ENCODE results near the gene TSPEAR.
"Not testable (repeated sequence)": the region's sequence is repeated elsewhere in the genome, so short reads cannot be mapped to it uniquely, and the experiment has no call there.

The TSPEAR gene

DNA sequence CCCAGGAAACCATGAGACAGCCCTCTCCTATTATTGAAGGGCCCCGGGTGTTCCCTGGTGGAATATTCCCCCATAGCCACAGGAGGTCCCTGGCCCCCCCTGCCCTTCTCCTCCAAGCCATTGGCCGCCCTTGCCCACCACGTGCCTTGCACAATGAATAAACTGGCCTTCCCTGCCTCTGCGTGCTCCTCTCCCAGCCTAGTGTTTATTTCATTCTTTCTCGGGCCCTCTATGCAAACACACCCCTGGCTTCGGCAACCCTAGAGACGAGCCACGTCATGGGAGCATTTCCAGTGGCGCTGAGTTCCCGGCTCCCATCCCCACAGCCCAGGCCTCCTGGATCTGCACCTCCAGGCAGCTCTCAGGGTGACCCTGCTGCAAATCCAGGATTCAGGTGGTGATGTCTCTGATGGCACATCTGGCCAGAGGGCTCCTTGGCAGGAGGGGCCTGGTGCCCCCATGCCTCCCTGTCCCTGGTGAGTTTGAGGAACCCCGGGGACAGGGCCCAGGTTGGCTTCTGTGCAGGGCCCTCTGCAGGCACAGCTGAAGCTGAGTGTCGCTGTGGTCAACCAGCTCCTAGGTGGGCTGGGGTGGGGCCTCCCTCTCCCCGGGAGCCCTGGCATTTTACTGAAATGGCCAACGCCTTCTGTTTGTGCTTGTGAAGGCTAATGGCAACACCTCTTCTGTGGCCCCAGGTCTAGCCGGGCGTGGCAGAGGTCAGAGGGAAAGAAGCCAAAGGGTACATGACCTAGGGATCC, 8.2 kb downstream of the TSPEAR start:
- DNase-seq (ENCODE audit: low read depth in 2 of 2), result no peak

DNA sequence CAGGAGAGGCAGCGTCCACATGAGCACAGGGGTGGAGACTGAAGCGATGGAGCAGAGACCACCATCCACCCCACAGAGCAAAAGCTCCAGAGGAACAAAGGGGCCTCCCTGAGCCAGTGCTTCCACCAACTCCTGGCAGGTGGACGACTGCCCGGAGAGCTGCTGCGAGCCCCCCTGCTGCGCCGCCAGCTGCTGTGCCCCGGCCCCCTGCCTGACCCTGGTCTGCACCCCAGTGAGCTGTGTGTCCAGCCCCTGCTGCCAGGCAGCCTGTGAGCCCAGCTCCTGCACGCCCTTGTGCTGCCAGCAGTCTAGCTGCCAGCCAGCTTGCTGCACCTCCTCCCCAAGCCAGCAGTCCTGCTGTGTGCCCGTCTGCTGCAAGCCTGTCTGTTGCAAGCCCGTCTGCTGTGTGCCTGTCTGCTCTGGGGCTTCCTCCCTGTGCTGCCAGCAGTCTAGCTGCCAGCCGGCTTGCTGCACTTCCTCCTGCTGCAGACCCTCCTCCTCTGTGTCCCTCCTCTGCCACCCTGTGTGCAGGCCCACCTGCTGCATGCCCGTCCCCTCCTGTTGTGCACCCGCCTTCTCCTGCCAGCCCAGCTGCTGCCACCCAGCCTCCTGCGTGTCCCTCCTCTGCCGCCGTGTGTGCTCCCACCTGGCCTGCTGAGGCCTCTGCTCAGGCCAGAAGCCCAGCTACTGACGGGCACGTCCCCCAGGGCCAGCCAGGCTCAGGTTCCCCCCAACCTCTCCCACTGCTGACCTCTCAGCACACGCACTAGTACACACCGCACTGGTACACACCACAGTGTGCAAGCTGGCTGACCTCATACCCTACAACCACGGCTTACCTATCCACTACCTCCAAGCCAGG, 9.0 kb downstream of the TSPEAR start:
- DNase-seq (ENCODE audit: low read depth in 2 of 2), result no peak

DNA sequence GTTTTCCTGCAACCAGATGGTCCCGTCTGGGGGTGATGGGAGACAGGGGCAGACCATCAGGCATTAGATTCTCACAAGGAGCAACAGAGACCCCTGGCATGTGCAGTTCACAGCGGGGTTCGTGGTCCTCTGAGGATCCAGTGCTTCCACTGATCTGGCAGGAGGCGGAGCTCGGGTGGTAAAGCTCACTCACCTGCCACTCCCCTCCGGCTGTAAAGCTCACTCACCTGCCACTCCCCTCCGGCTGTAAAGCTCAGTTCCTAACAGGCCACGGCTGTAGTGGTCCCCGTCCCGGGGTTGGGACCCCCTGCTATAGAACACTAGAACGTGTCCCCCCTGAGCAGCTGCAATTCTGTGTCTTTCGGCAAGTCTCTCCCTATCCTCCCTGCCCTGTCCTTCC, 9.8 kb downstream of the TSPEAR start:
- no peak for DNase-seq (ENCODE audit: low read depth in 2 of 2)

DNA sequence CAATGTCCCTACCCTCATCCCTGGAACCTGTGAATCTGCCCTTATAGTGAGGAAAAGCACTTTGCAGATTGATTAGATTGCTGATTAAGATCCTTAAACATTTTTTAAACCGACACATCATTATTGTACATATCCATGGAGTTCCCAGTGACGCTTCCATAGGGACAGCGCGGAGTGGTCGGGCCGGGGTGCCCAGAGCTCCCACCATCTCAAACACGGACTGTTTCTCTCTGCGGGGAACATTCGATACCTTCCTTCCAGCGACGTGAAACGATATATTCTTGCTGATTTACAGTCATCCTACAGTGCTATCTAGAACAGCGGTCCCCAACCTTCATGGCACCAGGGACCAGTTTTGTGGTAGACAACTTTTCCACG, 10.4 kb downstream of the TSPEAR start:
- DNase-seq (ENCODE audit: low read depth in 2 of 2), result no peak

DNA sequence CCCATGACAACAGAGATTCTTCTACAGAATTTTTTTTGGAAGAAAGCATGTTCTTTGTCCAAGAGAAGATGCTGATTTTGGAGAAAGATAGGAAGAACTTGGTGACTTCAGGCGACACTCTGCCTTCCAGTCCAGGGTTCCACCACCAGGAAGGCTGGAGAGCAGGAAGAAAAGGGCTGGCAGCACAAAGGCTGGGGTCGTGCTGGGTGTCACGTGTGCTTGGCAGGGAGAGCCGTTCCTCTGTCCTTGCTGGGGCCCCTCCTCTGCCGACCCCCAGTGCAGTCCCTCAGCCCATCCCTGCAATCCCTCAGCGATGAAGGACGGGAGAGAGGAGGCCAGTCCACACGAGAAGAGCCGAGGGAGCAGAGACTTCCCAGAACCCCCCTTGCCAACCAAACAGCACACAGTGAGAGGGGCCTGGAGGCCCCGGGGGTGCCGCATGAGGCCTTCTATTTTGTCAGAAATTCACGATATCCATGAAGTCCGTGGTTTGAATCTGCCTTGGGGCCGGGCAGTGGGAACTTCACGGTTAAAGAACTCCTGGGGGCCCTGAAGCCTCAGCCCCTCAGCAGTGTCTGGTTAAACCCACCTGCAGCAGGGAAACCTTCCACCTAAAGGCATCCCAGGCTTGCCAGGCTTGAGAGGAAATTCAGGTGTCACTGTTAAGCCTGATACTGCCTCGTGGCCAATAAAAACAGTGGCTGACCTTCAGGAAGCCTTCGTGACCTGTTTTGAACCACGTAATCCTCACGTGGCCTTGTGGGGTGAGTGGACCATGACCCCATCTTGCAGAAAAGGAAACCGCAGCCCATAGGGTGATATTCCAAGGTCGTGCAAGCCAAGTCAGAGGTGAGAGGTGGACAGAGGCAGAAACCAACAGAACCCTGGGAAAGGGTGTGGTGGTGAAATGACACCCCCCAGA, 11.0 kb downstream of the TSPEAR start:
- DNase-seq (ENCODE audit: low read depth in 2 of 2), result no peak

DNA sequence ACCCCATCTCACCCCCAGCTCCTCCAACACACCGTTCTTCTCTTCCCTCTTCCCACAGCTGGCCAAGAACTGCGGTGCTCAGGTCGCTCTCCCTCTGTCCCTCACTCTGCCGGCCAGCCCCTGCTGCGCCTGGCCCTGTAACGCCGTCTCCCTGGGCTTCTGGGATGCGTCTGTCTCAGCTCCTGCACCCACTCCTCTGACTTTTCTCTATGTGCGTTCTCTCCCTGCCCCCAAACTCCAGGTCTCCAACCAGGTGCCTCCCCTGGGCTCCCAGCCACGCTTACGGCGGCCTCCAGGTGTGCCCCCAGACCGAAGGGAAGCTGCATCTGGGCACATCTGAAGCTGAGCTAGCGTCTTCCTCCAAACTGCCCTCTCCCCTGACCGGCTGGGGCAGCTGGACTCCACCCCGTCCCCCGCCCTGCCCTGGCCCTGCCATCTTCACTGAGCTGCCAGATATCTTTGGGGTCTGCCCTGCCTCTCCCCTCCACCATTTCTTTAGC, 11.8 kb downstream of the TSPEAR start:
- no peak for DNase-seq (ENCODE audit: low read depth in 2 of 2)

DNA sequence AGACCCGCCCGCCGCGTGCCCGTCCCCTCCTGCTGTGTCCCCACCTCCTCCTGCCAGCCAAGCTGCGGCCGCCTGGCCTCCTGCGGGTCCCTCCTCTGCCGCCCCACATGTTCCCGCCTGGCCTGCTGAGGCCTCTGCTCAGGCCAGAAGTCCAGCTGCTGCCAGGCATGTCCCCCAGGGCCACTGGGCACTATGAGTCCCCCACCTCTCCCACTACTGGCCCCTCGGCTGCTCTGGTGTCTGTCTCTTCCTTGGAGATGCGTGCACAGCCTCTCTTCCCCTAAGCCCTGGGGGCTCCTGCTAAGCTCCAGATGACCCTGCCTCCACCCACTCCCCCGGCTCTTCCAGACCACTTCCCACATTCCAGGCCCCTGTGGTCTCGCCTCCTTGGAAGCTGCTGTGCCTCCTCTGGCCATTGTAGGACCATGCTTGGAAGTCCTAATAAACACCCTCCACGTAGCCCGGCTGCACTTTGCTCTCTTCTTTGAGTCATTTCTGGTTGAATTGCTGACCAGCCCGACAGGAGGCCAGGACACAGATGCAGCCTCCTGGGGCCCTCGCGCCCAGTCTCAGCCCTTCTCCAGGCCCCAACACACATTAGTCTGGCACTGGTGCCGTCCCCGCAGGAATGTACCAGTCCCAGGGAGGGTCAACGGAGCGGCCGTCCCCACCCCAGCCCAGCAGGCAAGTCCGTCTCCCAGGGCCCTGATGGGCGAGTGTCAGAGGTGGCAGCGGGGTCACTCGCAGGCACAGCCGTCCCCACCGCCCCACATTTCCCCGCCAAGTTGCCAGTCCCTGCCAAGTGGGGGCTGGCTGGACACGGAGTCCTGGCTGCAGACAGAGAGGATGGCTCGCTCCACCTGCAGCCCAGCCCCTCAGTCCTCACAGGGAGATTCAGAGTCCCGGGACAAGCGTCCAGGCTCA, 13.3 kb downstream of the TSPEAR start:
- DNase-seq (ENCODE audit: low read depth in 2 of 2), result no peak

DNA sequence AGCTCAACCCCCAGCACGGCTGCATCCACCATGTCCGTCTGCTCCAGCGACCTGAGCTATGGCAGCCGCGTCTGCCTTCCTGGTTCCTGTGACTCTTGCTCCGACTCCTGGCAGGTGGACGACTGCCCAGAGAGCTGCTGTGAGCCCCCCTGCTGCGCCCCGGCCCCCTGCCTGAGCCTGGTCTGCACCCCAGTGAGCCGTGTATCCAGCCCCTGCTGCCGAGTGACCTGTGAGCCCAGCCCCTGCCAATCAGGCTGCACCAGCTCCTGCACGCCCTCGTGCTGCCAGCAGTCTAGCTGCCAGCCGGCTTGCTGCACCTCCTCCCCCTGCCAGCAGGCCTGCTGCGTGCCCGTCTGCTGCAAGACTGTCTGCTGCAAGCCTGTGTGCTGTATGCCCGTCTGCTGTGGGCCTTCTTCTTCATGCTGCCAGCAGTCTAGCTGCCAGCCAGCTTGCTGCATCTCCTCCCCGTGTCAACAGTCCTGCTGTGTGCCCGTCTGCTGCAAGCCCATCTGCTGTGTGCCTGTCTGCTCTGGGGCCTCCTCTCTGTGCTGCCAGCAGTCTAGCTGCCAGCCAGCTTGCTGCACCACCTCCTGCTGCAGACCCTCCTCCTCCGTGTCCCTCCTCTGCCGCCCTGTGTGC, 14.1 kb downstream of the TSPEAR start, which contains the start of gene KRTAP10-12:
Gene KRTAP10-12 (plus strand): TSS at position 1 of the 639 bp plus-strand sequence. CDS start 30 bp downstream, at position 31.
- DNase-seq (ENCODE audit: low read depth in 2 of 2), result not testable (repeated sequence)

DNA sequence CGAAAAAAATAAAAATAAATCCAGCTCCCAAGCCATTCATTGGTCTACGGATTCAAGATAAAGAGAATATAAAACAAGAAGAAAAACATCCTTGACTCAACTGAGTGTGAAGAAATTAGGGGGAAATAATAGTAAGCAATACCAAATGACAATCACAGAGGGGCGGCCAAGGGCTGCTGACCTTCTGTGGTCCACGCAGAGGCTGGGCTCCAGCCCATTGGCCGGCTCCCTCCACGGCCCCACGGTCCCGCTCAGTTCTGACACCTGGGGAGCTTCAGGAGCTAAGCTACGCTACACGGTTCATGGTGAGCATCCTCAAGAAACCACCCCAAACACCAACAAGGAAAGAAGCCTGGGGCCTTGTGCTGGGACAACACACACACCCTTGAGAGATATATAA, 14.8 kb downstream of the TSPEAR start:
- DNase-seq (ENCODE audit: low read depth in 2 of 2), result no peak

DNA sequence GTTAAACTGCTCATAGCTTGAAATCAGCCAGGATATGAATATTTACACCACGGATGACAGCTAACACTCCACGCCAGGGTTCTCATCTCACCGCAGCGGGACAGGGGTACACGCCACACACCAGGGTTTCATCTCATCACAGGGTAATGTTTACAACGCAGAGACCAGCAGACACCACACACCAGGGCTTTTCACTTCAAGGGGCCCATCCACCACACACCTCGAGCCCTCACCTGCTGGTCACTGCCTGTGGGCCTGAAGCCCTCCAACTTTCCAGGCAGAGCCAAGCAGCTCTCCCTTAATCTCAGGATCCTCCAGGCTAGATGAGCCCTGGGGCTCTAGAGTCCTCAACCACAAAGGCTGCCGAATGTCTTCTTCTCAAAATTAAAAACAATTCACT, 15.7 kb downstream of the TSPEAR start:
- DNase-seq (ENCODE audit: low read depth in 2 of 2), result no peak

DNA sequence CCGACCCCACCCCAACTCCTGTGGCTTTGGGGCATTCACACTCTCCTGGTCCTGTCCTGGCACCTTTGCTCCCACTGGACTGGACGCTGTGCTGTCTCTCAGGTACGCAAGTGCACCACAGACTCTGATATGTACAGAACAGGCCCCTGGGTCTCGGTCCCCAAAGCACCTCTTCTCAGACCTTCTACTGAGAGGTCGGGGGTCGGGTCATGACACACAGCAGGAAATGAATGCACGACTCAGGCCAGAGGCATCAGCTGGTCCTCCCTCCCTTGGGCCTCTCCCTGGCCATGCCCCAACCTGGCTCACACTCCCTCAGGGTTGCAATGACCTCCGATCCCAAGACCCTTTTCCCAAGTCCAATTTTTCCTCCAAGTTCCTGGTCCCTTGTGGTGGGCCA, 16.2 kb downstream of the TSPEAR start:
- DNase-seq (ENCODE audit: low read depth in 2 of 2), result no peak

DNA sequence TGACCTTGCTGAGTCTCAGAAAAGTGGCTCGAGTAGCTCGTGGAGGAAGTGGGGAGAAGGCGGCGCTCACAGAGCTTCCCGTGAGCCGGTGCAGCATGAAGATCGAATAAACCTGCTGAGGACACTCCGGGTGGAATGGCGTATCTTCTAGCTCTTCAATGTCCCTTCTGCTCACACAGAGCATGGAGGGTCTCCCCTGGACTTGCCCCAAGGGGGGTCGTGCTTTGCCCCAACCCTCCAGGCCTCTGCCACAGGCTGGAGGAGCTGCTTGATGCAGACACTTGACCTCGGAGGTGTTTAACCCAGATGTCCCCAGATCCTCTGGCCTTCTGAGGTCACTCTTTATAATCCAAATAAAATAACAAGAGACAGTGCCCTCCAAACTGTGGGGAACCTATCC, 16.6 kb downstream of the TSPEAR start:
- DNase-seq (ENCODE audit: low read depth in 2 of 2), result no peak

DNA sequence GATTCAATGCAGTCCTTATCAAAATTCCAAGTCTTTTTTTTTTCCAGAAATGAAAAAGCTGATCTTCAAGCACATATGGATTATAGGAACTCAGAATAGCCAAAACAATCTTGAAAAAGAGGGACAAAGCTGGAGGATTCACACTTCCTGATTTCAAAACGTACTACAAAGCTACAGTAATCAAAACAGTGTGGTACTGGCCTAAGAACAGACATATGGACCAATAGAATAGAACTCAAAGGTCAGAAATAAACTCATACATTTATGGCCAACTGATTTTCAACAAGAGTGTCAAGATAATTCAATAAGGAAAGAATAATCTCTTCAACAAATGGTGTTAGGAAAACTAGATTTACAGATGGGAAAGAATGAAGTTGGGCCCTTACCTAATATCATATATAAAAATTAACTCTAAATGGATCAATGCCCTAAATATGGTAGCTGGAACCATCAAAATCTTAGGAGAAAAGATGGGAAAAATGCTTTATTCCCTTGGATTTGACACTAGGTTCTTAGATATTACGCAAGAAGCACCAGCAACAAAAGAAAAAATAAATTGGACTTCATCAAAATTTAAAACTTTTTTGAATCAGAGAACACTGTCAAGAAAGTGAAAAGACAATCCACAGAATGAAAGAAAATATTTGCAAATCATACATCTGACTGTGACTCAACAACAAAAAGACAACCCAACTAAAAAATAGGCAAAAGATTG, 18.4 kb downstream of the TSPEAR start:
- no peak for DNase-seq (ENCODE audit: low read depth in 2 of 2)

DNA sequence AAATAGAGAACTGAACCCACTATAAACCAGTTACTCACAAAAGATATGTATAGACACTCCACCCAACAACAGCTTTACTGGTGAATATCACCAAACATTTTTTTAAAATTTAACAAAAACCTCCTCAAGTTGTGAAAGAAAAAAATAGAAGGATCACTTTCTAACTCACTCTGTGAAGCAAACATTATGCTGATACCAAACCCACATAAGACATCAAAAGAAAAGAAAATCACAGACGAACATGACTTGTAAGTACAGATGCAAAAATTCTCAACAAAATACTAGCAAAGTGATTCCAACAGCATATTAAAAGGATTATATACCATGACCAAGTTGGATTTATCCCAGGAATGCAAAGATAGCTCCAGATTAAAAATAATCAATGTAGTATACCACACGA, 19.7 kb downstream of the TSPEAR start:
- no peak for DNase-seq (ENCODE audit: low read depth in 2 of 2)

DNA sequence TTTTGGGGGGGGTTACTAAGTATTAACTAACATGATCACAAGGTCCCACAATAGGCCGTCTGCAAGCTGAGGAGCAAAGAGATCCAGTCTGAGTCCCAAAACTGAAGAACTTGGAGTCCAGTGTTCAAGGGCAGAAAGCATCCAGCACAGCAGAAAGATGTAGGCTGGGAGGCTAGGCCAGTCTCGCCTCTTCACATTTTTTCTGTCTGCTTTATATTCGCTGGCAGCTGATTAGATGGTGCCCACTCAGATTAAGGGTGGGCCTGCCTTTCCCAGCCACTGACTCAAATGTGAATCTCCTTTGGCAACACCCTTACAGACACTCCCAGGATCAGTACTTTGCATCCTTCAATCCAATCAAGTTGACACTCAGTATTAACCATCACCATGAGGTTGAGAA, 21.6 kb downstream of the TSPEAR start:
- not testable (repeated sequence) for DNase-seq (ENCODE audit: low read depth in 2 of 2)

DNA sequence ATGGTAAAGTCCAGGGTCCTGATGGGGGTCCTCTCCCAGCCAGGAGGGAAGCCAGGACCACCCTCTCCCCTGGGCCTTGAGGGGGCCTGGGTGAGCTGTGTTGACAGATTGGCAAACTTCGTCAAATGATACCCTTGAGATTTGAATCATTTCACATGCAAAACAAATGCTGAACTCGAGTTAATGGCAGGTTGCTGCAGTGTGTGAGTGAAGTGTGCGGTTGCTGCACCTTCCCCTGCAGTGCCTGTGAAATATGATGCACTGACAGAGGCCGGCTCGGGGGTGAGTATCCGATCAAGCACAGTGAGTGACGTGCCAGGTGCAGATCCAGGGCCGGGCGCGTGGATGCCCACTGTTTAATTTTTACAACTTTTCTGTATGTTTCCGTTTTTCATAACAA, 23.7 kb downstream of the TSPEAR start:
- no peak for DNase-seq (ENCODE audit: low read depth in 2 of 2)

DNA sequence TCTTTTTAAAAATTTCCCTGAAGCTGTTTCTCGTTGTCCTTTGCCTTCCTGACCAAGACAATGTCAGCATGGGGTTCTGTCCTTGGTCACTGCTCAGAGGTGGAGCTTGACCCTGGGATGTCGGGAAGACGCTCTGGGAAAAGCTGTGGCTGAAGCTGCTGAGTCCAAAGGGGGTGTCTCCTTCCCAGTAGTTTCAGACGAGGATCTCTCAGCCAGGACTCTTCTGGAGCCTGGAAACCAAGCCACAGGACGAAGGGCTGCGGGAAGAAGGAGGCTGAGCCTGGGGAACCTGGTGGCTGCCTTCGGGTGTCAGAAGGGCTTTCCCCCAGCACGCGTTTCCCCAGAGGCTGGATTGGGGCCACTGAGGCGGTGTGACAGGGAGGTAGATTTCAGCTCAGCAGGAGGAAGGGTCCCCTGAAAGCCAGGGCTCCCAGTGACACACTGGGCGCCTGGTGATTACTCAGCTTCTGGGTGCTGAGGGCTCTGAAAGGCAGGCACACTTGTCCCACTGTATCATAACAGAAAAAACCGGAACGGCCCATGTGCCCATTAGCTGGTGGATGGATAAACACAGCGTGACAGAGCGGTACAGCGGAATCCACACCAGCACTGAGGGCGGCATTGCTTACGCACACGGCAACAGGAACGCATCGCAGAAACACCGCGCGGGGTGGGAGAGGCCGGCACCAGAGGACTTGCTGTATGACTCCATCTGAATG, 24.4 kb downstream of the TSPEAR start:
- DNase-seq (ENCODE audit: low read depth in 2 of 2), result no peak

DNA sequence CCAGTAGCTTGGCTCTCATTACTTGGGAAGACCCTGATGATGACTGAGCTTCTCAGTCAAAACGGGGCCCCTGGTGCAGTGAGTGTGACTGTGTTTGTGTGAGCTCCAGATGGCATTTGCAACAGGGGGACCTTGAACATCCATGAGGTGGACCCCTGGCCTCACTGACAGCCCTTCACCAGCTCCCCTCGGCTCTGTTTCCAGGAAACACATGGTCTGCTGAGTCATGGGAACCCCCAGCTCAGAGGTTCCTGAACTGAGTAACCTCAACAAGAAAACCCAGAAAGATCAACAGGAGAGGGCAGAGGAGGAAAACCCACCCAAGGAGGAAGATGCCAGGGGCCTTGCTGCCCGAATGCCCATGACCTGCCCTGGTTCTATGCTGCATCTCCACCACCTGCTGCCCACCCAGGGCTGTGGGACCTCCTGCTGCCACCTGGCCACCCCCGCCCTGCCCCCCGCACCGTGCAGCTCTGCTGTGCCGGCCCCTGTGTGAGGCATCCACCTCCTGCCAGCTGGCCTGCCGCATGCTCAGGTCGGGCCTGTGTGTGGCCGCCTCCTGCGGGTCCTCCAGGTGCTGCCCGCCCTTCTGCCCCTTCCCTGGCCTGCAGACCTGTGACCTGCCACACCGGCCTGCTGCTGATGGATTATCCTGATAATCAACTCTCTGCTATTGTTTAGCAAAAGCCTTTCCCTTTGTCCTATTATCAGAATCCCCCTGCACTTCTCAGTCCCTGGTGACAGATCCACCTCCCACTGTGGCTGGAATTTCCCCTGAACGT, 25.2 kb downstream of the TSPEAR start:
- no peak for DNase-seq (ENCODE audit: low read depth in 2 of 2)

All from stimulated activated CD8-positive, alpha-beta memory T cell treated with anti-CD3 and anti-CD28 coated beads, Interleukin-2, amount 100 ng/mL, for 48 hours (primary cell).